ENCODE measurements around the gene MEN1. TPM values are rescaled to one million over a fixed set of nuclear protein-coding genes. Genes with fewer than 3 reads are reported as not detected.

Gene MEN1
- total RNA-seq, 2 donors from 2014 or later = 11.6 to 16.0 TPM

GRCh38 chr11:64765851-64766665, 44.3 kb downstream of the MEN1 start:
- Histone ChIP-seq H3K27ac (no peak overlapping the region), H3K9me3 (no peaks in the 10 kb centered on the region), H3K36me3 (peaks cover 78% of the 10 kb centered on the region), H3K4me1 (ENCODE audit: control insufficient read depth in 1 of 2, low read depth in 2 of 2) (peaks cover 12 to 51% of the 10 kb centered on the region in 2 donors), H3K27me3 (replicated peaks; ENCODE audit: insufficient read depth) (no peaks in the 10 kb centered on the region), H3K4me3 (no peak overlapping the region)
- DNase-seq (ENCODE audit: low spot score) = no peak
- no peak for ATAC-seq (ENCODE audit: insufficient number of reproducible peaks, low FRiP score, low read depth)
- TF ChIP-seq, protein P1, sequence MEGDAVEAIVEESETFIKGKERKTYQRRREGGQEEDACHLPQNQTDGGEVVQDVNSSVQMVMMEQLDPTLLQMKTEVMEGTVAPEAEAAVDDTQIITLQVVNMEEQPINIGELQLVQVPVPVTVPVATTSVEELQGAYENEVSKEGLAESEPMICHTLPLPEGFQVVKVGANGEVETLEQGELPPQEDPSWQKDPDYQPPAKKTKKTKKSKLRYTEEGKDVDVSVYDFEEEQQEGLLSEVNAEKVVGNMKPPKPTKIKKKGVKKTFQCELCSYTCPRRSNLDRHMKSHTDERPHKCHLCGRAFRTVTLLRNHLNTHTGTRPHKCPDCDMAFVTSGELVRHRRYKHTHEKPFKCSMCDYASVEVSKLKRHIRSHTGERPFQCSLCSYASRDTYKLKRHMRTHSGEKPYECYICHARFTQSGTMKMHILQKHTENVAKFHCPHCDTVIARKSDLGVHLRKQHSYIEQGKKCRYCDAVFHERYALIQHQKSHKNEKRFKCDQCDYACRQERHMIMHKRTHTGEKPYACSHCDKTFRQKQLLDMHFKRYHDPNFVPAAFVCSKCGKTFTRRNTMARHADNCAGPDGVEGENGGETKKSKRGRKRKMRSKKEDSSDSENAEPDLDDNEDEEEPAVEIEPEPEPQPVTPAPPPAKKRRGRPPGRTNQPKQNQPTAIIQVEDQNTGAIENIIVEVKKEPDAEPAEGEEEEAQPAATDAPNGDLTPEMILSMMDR (IDR thresholded peaks at IDR 0.05) = no peak

DNA sequence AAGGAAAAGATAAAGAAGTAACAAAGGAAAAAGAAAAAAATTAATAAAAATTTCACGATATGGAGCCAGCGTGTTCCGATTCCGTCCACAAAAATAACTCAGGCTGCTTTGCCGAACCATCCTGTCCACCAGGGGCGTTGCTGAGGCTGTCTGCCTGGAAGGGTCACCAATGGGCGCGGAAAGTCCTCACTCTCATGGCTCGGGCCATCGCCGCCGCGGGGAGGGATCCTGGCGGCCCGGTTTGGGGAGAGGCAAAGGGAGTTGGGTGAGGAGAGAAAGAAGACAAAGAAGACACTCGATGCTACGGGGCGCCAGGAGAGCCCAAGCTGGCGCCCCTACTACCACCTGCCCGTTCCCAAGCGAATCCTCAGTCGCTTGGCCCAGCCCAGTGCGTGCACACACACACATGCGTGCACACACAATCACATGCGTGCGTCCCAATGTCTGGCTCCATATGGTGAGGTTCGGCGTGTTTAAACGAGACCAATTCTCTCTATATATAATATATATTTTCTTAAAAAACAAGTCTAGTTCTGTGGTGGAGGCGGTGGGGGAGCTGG, 45.0 kb downstream of the MEN1 start:
- TF ChIP-seq, protein P1 (IDR thresholded peaks at IDR 0.05) = no peak

DNA sequence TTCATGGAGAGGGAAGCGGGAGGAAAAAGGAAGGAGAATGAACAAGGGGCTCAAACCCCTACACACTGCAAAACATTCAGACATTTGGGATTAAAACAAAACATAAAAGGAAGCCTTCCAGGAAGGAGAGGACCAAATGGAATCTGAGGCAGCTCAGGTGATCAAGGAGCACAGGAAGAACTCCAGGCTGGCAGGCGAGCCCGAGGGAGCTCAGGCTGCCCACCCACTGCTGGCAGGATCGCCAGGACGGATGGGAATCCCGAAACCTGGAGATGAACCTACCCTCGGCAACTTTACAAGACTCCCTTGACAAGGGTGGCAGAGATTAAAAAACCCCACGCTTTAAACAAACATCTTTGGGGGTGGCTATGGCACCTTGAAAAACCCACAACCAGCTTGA, 45.6 kb downstream of the MEN1 start:
- Histone ChIP-seq H3K27me3 (replicated peaks; ENCODE audit: insufficient read depth) (no peaks in the 10 kb centered on the region), H3K4me1 (ENCODE audit: control insufficient read depth in 1 of 2, low read depth in 2 of 2) (peaks cover 23 to 63% of the 10 kb centered on the region in 2 donors), H3K9me3 (no peaks in the 10 kb centered on the region), H3K4me3 (no peak overlapping the region), H3K36me3 (peaks cover 65% of the 10 kb centered on the region), H3K27ac (peak overlapping the region; percentile 68 to 83)
- no peak for ATAC-seq (ENCODE audit: insufficient number of reproducible peaks, low FRiP score, low read depth)
- TF ChIP-seq, protein P1 (IDR thresholded peaks at IDR 0.05) = no peak
- DNase-seq (ENCODE audit: low spot score) = no peak

More for the DNA sequence above, 45.0 kb downstream of the MEN1 start:
- Histone ChIP-seq H3K4me3 (no peak overlapping the region), H3K27ac (peak overlapping the region in 1 of 2 donors; percentile 42), H3K36me3 (peaks cover 72% of the 10 kb centered on the region), H3K4me1 (ENCODE audit: control insufficient read depth in 1 of 2, low read depth in 2 of 2) (peaks cover 19 to 58% of the 10 kb centered on the region in 2 donors), H3K9me3 (no peaks in the 10 kb centered on the region), H3K27me3 (replicated peaks; ENCODE audit: insufficient read depth) (no peaks in the 10 kb centered on the region)
- ATAC-seq (ENCODE audit: insufficient number of reproducible peaks, low FRiP score, low read depth) (no peak), DNase-seq (ENCODE audit: low spot score) (no peak)

GRCh38 chr11:64764040-64764611, 46.2 kb downstream of the MEN1 start:
- DNase-seq (ENCODE audit: low spot score) = no peak
- peaks cover 59% of the 10 kb centered on the region for H3K36me3 ChIP-seq

More at GRCh38 chr11:64764040-64764611, 46.2 kb downstream of the MEN1 start:
- Histone ChIP-seq H3K27ac (peak overlapping the region; percentile 68 to 83), H3K9me3 (no peaks in the 10 kb centered on the region), H3K4me1 (ENCODE audit: control insufficient read depth in 1 of 2, low read depth in 2 of 2) (peaks cover 26 to 68% of the 10 kb centered on the region in 2 donors), H3K27me3 (replicated peaks; ENCODE audit: insufficient read depth) (no peaks in the 10 kb centered on the region), H3K4me3 (no peak overlapping the region)
- ATAC-seq (ENCODE audit: insufficient number of reproducible peaks, low FRiP score, low read depth) = no peak
- TF ChIP-seq, protein P1 (IDR thresholded peaks at IDR 0.05) = no peak

Measured in thoracic aorta (tissue), 2 donors.